ENCODE results near the gene OR52N1. TPM values are rescaled to one million over a fixed set of nuclear protein-coding genes. Genes with fewer than 3 reads are reported as not detected.
A peak's percentile ranks its signal among the peaks of the same experiment; 100 is the strongest.

Gene OR52N1
- total and polyA plus RNA-seq, 2 of the 4 experiments (the other 2 are of a cell fraction), result not detected

DNA sequence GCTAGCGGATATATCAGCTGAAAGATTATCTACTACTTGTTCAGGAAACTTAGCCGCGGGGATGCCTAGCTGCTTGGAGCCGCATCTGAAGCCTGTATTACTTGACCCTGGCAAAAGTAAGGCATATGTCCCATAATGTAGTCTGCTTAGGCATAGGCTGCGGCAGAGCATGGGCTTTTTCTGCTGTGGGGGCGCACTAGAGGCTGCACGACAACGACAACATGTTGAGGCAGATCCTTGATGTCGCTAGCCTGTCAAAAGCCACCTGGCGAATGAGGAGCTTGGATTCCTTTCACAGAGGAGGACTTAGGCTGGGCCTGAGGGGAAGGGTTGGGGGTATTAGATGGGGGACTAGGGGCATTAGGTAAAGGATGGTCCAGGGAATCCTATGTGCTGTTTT is 16.5 kb upstream of the OR52N1 start:
- H2AK9ac ChIP-seq (replicated peaks; ENCODE audit: low read depth, low read length, poor library complexity), result no peak overlapping the region
- no peak overlapping the region for H3K4me3 ChIP-seq (ENCODE audit: insufficient read depth, low read depth, low read length)
- H3K9ac ChIP-seq (ENCODE audit: low read depth, low read length), result no peak overlapping the region
- intact Hi-C loops (cut with micrococcal nuclease), result loop anchor here (5.0 to 10.0 kb wide), 3 partner anchors 555 to 1623 kb away; no protein-coding TSS in a partner anchor
- no peak overlapping the region for H3K23ac ChIP-seq (ENCODE audit: low read depth, low read length)
- H3K4me1 ChIP-seq (ENCODE audit: control insufficient read depth, insufficient read depth, low read length), result no peaks in the 10 kb centered on the region
- no peaks in the 10 kb centered on the region for H4K20me1 ChIP-seq (ENCODE audit: insufficient read depth, low read length)
- no peak overlapping the region for H2BK15ac ChIP-seq (ENCODE audit: low read depth, low read length)
- H3K4me2 ChIP-seq (ENCODE audit: low read depth, low read length), result no peak overlapping the region
- no peak overlapping the region for H2BK120ac ChIP-seq (ENCODE audit: low read depth, low read length)
- dilution Hi-C loops (cut with HindIII; ENCODE audit: low sequenced_read_pairs, unreplicated experiment), result no loop called here
- DNase-seq, result no peak
- 49% methylated on average over 4 of the region's 10 CpGs; no CpG with 5 or more reads in 1 of the 2 experiments for WGBS, 2 experiments (ENCODE audit: extremely low coverage in 2 of 2, insufficient read length in 1 of 2)
- no peak overlapping the region for H3K4ac ChIP-seq (ENCODE audit: low read depth, low read length)
- H2BK5ac ChIP-seq (ENCODE audit: low read depth, low read length, poor library complexity, severe bottlenecking), result no peak overlapping the region
- no peak overlapping the region for H2BK20ac ChIP-seq (ENCODE audit: low read depth, low read length)
- no peaks in the 10 kb centered on the region for H3K36me3 ChIP-seq (ENCODE audit: control insufficient read depth, insufficient read depth, low read length)
- H3K18ac ChIP-seq (ENCODE audit: low read depth, low read length), result no peak overlapping the region
- TF ChIP-seq MAZ (IDR thresholded peaks at IDR 0.05; ENCODE audit: borderline replicate concordance, low read depth, low read length) (no peak), POLR2A (IDR thresholded peaks at IDR 0.05; ENCODE audit: low read depth, low read length) (no peak), CEBPB (IDR thresholded peaks at IDR 0.05; ENCODE audit: low read depth, low read length) (no peak), RFX5 (IDR thresholded peaks at IDR 0.05; ENCODE audit: low read depth, low read length) (no peak), MAFK (IDR thresholded peaks at IDR 0.05; ENCODE audit: low read depth, low read length) (no peak), MXI1 (IDR thresholded peaks at IDR 0.05; ENCODE audit: borderline replicate concordance, low read depth, low read length) (no peak)
- H3K9me3 ChIP-seq (ENCODE audit: control insufficient read depth, insufficient read depth, low read length), result no peaks in the 10 kb centered on the region
- H2AK5ac ChIP-seq (ENCODE audit: low read depth, low read length), result no peak overlapping the region
- no TSS peak for BruUV-seq (replicated peaks)
- in situ Hi-C loops (cut with MboI; ENCODE audit: low sequenced_read_pairs), result no loop called here
- H4K5ac ChIP-seq (ENCODE audit: low read depth, low read length), result no peak overlapping the region
- H2AFZ ChIP-seq (replicated peaks; ENCODE audit: low read length, poor library complexity), result peak overlapping the region; percentile 32
- no peaks in the 10 kb centered on the region for H3K9me1 ChIP-seq (ENCODE audit: insufficient read depth, low read length)
- peaks cover 7% of the 10 kb centered on the region for H3K27me3 ChIP-seq (ENCODE audit: control insufficient read depth, insufficient read depth, low read length)
- ChIA-PET POLR2A (ENCODE audit: unreplicated experiment) (no interaction called here), CTCF (no interaction called here)
- no peak overlapping the region for H3K56ac ChIP-seq (ENCODE audit: extremely low read depth, insufficient read depth, low read length)
- no peaks in the 10 kb centered on the region for H3K79me1 ChIP-seq (ENCODE audit: low read depth in 1 of 2, low read length in 2 of 2)
- H4K8ac ChIP-seq (ENCODE audit: low read depth in 2 of 2, low read length in 2 of 2), result no peak overlapping the region
- ATAC-seq (ENCODE audit: low read depth), result no peak
- no peak overlapping the region for H4K91ac ChIP-seq (ENCODE audit: insufficient read depth, low read depth, low read length)
- no peak overlapping the region for H3K27ac ChIP-seq (ENCODE audit: insufficient read depth, low read length)
- no peak overlapping the region for H3K14ac ChIP-seq (replicated peaks; ENCODE audit: low read depth, low read length)
